Measurements from ENCODE around the gene PCP2. TPM values are rescaled to one million over a fixed set of nuclear protein-coding genes. Genes with fewer than 3 reads are reported as not detected.

Gene PCP2
- total and polyA plus RNA-seq, 2 of the 13 experiments (the other 11 are each of a cell fraction or from before 2014, with no cell fraction given) = 0.62 TPM; not detected in 1

GRCh38 chr19:7680606-7681339 is 47.3 kb upstream of the PCP2 start, which contains the start of gene TRAPPC5 (continued):
- TF ChIP-seq PBX3 (CRISPR knock-in tag; IDR thresholded peaks at IDR 0.05; ENCODE audit: borderline replicate concordance) (no peak), TEAD3 (CRISPR knock-in tag; optimal IDR thresholded peaks at IDR 0.05; ENCODE audit: borderline replicate concordance) (no peak), ZNF251 (CRISPR knock-in tag; IDR thresholded peaks at IDR 0.05) (no peak), KDM1A (CRISPR knock-in tag; IDR thresholded peaks at IDR 0.05) (no peak), ZNF468 (CRISPR knock-in tag; IDR thresholded peaks at IDR 0.05) (no peak), EHMT2 (IDR thresholded peaks at IDR 0.05; ENCODE audit: borderline replicate concordance, low read depth, low read length) (no peak), MXD1 (CRISPR knock-in tag; IDR thresholded peaks at IDR 0.05) (peak; percentile 80), ZNF432 (CRISPR knock-in tag; IDR thresholded peaks at IDR 0.05; ENCODE audit: borderline replicate concordance) (no peak), ZNF883 (CRISPR knock-in tag; IDR thresholded peaks at IDR 0.05; ENCODE audit: not compliant biosample characterization) (no peak), SPEN (CRISPR knock-in tag; IDR thresholded peaks at IDR 0.05; ENCODE audit: low read depth) (peak; percentile 86), ZNF136 (CRISPR knock-in tag; IDR thresholded peaks at IDR 0.05; ENCODE audit: low read depth) (no peak), POLR2A (IDR thresholded peaks at IDR 0.05; ENCODE audit: insufficient read depth in 1 of 2, low read depth in 2 of 2, low read length in 2 of 2) (peak in 1 of 2 experiments; percentile 84; a peak in 2 of 4 replicates), DNMT3B (CRISPR knock-in tag; conservative IDR thresholded peaks at IDR 0.05) (no peak), ZNF224 (CRISPR knock-in tag; IDR thresholded peaks at IDR 0.05) (no peak), TRIM22 (IDR thresholded peaks at IDR 0.05) (no peak), DR1 (CRISPR knock-in tag; IDR thresholded peaks at IDR 0.05) (no peak), GMEB2 (CRISPR knock-in tag; IDR thresholded peaks at IDR 0.05; ENCODE audit: low read depth) (no peak), HNF1B (CRISPR knock-in tag; IDR thresholded peaks at IDR 0.05) (peak; percentile 26; the same call in 1 of the 2 replicates), HOXD1 (CRISPR knock-in tag; IDR thresholded peaks at IDR 0.05) (0 out of 2 replicates have a peak, but pooled peaks have one; percentile 57), ZNF678 (CRISPR knock-in tag; IDR thresholded peaks at IDR 0.05) (no peak)
